Gastroesophageal sphincter (tissue), 4 donors: ENCODE data around the gene EXD3. TPM values are rescaled to one million over a fixed set of nuclear protein-coding genes. Genes with fewer than 3 reads are reported as not detected.

Experiments used
- ATAC-seq: fragments of 150-250 bp; one replicate; pipeline ENCODE4 v1.9.1; 2016; ENCODE audit warnings: mild to moderate bottlenecking, moderate library complexity
- H3K27ac ChIP-seq, 4 donors: fragments of 200-600 bp; sonication (generic) in 3 of 4; 1 replicate in 3 of 4; 2 replicates in 1 of 4; pipeline ENCODE4 v1.5.1; 2016 to 2019
- H3K27me3 ChIP-seq: fragments of 200-600 bp; sonication (generic); one replicate; pipeline ENCODE4 v1.5.1; 2019
- H3K36me3 ChIP-seq, 2 donors: fragments of 200-600 bp; sonication (generic); one replicate each; pipeline ENCODE4 v1.5.1; 2019; ENCODE audit warnings: control low read depth in 1 of 2
- H3K4me1 ChIP-seq, 3 donors: fragments of 200-600 bp; sonication (generic); 1 replicate in 2 of 3; 2 replicates in 1 of 3; pipeline ENCODE4 v1.5.1; 2016 to 2019; ENCODE audit warnings: control low read depth in 2 of 3
- H3K4me3 ChIP-seq, 2 donors: fragments of 200-600 bp; sonication (generic); one replicate each; pipeline ENCODE4 v1.5.1; 2019; ENCODE audit warnings: mild to moderate bottlenecking in 1 of 2, moderate library complexity in 1 of 2
- H3K9me3 ChIP-seq, 3 donors: fragments of 200-600 bp; sonication (generic); one replicate each; pipeline ENCODE4 v1.5.1; 2017 to 2019; ENCODE audit warnings: control low read depth in 2 of 3
- CTCF ChIP-seq, 4 experiments: fragments of 200-600 bp in 2 of 4; fragments of 450-650 bp in 2 of 4; sonication (generic) in 1 of 4; IDR thresholded peaks; one replicate each; pipeline ENCODE4 v1.5.1; 2017 to 2019; ENCODE audit warnings: antibody characterized with exemption in 4 of 4, mild to moderate bottlenecking in 2 of 4, moderate library complexity in 2 of 4
- EP300 ChIP-seq: sonication (generic); formaldehyde crosslinking; IDR thresholded peaks from one replicate; pipeline ENCODE4 v1.6.1; 2017; ENCODE audit warnings: antibody characterized with exemption, mild to moderate bottlenecking
- POLR2A ChIP-seq, 2 donors: fragments of 450-650 bp; IDR thresholded peaks; one replicate each; pipeline ENCODE4 v1.6.1; 2017; ENCODE audit warnings: antibody characterized with exemption in 2 of 2, mild to moderate bottlenecking in 2 of 2, moderate library complexity in 1 of 2
- POLR2AphosphoS5 ChIP-seq: sonication (generic); formaldehyde crosslinking; IDR thresholded peaks from one replicate; pipeline ENCODE4 v1.6.1; 2017; ENCODE audit warnings: antibody characterized with exemption
- WGBS, 2 donors: methylation state at CpG; one replicate each; pipeline ENCODE4 v1.1.5; 2018; ENCODE audit warnings: low coverage in 1 of 2; 5-methylcytosine and 5-hydroxymethylcytosine counted together
- total RNA-seq, 4 donors: library from RNA; depleted of rRNA; stranded (reverse); fragments of >200 nt; gene quantifications; one replicate each; pipeline ENCODE4 v1.1.0, GENCODE V29; 2016

The EXD3 gene
- total RNA-seq, 4 donors from 2014 or later = 3.7 to 29.7 (median 10.9) TPM

- Histone ChIP-seq H3K9me3 (no peaks in the 10 kb centered on the region), H3K4me1 (peaks cover 0 to 23% (median 7%) of the 10 kb centered on the region in 3 donors), H3K4me3 (peak within 1 kb of the TSS in 1 of 2 donors; percentile 46), H3K27me3 (peaks cover 80% of the 10 kb centered on the region), H3K27ac (no peak within 1 kb of the TSS), H3K36me3 (no peaks in the 10 kb centered on the region)
- no CpG with 5 or more reads among the region's 62 CpGs for WGBS, 2 donors
- TF ChIP-seq POLR2AphosphoS5 (no peak), EP300 (no peak), POLR2A (IDR thresholded peaks at IDR 0.05) (no peak), CTCF (IDR thresholded peaks at IDR 0.05) (no peak)
- ATAC-seq = no peak
Measured at GRCh38 chr9:137441289-137441934, 18.4 kb upstream of the EXD3 start, which contains the start of gene ENTPD8. TSS of gene ENTPD8 (minus strand) at chr9:137441357. CDS start at chr9:137438285, 3,072 bp downstream.

GRCh38 chr9:137439158-137439714 is 16.3 kb upstream of the EXD3 start:
- TF ChIP-seq POLR2AphosphoS5 (no peak), EP300 (no peak), POLR2A (IDR thresholded peaks at IDR 0.05) (no peak), CTCF (IDR thresholded peaks at IDR 0.05) (no peak)
- H3K27me3 ChIP-seq = peaks cover 77% of the 10 kb centered on the region
- ATAC-seq = no peak
- no peaks in the 10 kb centered on the region for H3K36me3 ChIP-seq
- H3K9me3 ChIP-seq = no peaks in the 10 kb centered on the region
- H3K4me3 ChIP-seq = no peak overlapping the region
- peaks cover 0 to 19% (median 7%) of the 10 kb centered on the region in 3 donors for H3K4me1 ChIP-seq
- H3K27ac ChIP-seq = no peak overlapping the region
- WGBS, 2 donors = 80% methylated on average over 1 of the region's 18 CpGs; no CpG with 5 or more reads in 1 of the 2 donors

- peaks cover 71% of the 10 kb centered on the region for H3K27me3 ChIP-seq
- TF ChIP-seq POLR2AphosphoS5 (no peak), EP300 (no peak), POLR2A (IDR thresholded peaks at IDR 0.05) (no peak), CTCF (IDR thresholded peaks at IDR 0.05) (no peak)
- WGBS, 2 donors = 83% methylated on average over 4 of the region's 22 CpGs; no CpG with 5 or more reads in 1 of the 2 donors
Measured at GRCh38 chr9:137438591-137439157, 15.7 kb upstream of the EXD3 start.

GRCh38 chr9:137437691-137438590 is 15.0 kb upstream of the EXD3 start:
- Histone ChIP-seq H3K4me1 (peaks cover 0 to 19% (median 7%) of the 10 kb centered on the region in 3 donors), H3K36me3 (no peaks in the 10 kb centered on the region), H3K4me3 (no peak overlapping the region), H3K27ac (no peak overlapping the region), H3K27me3 (peaks cover 68% of the 10 kb centered on the region), H3K9me3 (no peaks in the 10 kb centered on the region)
- WGBS, 2 donors = no CpG with 5 or more reads among the region's 40 CpGs
- TF ChIP-seq POLR2AphosphoS5 = no peak
- TF ChIP-seq EP300 = no peak
- TF ChIP-seq POLR2A (IDR thresholded peaks at IDR 0.05) = no peak
- TF ChIP-seq CTCF (IDR thresholded peaks at IDR 0.05) = no peak
- ATAC-seq = no peak

More at GRCh38 chr9:137438591-137439157, 15.7 kb upstream of the EXD3 start:
- ATAC-seq = no peak
- H3K36me3 ChIP-seq = no peaks in the 10 kb centered on the region
- no peaks in the 10 kb centered on the region for H3K9me3 ChIP-seq
- no peak overlapping the region for H3K4me3 ChIP-seq
- H3K4me1 ChIP-seq = peaks cover 0 to 19% (median 7%) of the 10 kb centered on the region in 3 donors
- no peak overlapping the region for H3K27ac ChIP-seq
